Stomach (tissue), 4 donors: Measurements from ENCODE around the gene JAK1.

Source experiments
- CTCF ChIP-seq, 7 experiments: fragments of 450-650 bp in 4 of 7; fragments of 200-600 bp in 3 of 7; sonication (generic) in 3 of 7; IDR thresholded peaks; one replicate each; pipeline ENCODE4 v1.5.1; 2016 to 2019; ENCODE audit warnings: antibody characterized with exemption in 7 of 7, control low read depth in 2 of 7, mild to moderate bottlenecking in 1 of 7
- POLR2A ChIP-seq, 4 donors: fragments of 450-650 bp; IDR thresholded peaks; one replicate each; pipeline ENCODE4 v1.6.1; 2016; ENCODE audit warnings: antibody characterized with exemption in 4 of 4, control low read depth in 2 of 4, mild to moderate bottlenecking in 1 of 4, moderate library complexity in 1 of 4
- POLR2AphosphoS5 ChIP-seq, 3 donors: sonication (generic); formaldehyde crosslinking; IDR thresholded peaks; one replicate each; pipeline ENCODE4 v1.6.1; 2016; ENCODE audit warnings: antibody characterized with exemption in 3 of 3

DNA sequence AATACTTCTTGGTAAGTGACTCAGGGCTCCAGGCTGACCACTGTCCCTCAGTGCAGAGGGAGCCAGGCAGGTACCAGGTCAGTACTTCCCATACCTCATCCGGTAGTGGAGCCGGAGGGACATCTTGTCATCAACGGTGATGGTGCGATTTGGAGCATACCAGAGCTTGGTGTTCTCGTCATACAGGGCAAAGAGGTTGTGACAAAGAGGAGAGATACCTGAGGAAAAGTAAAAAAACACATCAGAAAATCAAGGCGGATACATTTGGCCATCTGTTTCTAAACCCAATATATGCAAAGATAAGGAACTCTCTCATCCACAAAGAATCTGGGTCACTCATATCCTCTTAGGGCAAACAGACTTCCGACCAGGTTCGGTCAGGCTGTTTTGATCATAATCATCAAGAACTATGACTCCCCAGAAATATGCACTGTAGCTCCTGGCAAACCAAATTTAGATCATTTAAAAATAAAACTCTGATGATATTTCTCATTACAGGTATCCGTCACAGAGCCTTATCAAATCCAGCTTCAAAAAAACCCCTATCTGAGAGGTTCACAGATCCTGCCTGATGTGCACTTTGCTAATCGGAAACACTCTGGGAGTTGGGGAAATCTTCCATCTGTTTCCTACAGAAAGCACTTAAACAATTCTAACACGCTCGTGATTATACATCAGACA lies 87.3 kb downstream of the JAK1 start:
- no peak for TF ChIP-seq CTCF (IDR thresholded peaks at IDR 0.05)
- TF ChIP-seq POLR2A (IDR thresholded peaks at IDR 0.05) = no peak
- TF ChIP-seq POLR2AphosphoS5 (IDR thresholded peaks at IDR 0.05) = no peak
